Measurements from ENCODE around the gene TLK1. TPM values are rescaled to one million over a fixed set of nuclear protein-coding genes. Genes with fewer than 3 reads are reported as not detected.

The TLK1 gene
- total and polyA plus RNA-seq, 10 of the 15 experiments (the other 5 are each of a cell fraction or from before 2014, with no cell fraction given): 25.1 to 126 (median 57.3) TPM

- H3K4me2 ChIP-seq (ENCODE audit: control insufficient read depth, insufficient read depth): no peak overlapping the region
- ChIA-PET CTCF (no interaction called here), SMC1A (ENCODE audit: uncharacterized antibody, unreplicated experiment) (no interaction called here), RAD21 (ENCODE audit: unreplicated experiment) (no interaction called here), POLR2A (no interaction called here)
- BruUV-seq (replicated peaks): no TSS peak
- no peaks in the 10 kb centered on the region for H4K20me1 ChIP-seq (ENCODE audit: control insufficient read depth, insufficient read depth)
- no peaks in the 10 kb centered on the region for H3K27me3 ChIP-seq (replicated peaks in 1 of 2; ENCODE audit: control insufficient read depth in 2 of 2, insufficient read depth in 2 of 2, low read length in 1 of 2)
- no peak overlapping the region for H3K4me3 ChIP-seq
- intact Hi-C loops (cut with micrococcal nuclease; ENCODE audit: unreplicated experiment): no loop called here
- in situ Hi-C loops (cut with MboI): no loop called here
- H3K36me3 ChIP-seq (ENCODE audit: control insufficient read depth in 2 of 2, insufficient read depth in 2 of 2, low read length in 1 of 2): peaks cover 3 to 31% of the 10 kb centered on the region in 2 experiments
- H3K27ac ChIP-seq (ENCODE audit: control insufficient read depth, insufficient read depth): no peak overlapping the region
- DNase-seq (ENCODE audit: low read depth, low spot score) (no peak), FAIRE-seq (no peak), ATAC-seq (no peak)
- no peak overlapping the region for H2AFZ ChIP-seq (ENCODE audit: control insufficient read depth, low read depth, low read length)
- H3K9ac ChIP-seq (ENCODE audit: control insufficient read depth, insufficient read depth, low read length): no peak overlapping the region
- peaks cover 17% of the 10 kb centered on the region for H3K9me3 ChIP-seq (replicated peaks; ENCODE audit: control insufficient read depth, insufficient read depth, low read length)
- H3K79me2 ChIP-seq (ENCODE audit: control insufficient read depth, insufficient read depth, low read length): peaks cover 91% of the 10 kb centered on the region
- H3K4me1 ChIP-seq (ENCODE audit: control insufficient read depth, insufficient read depth, low read length): no peaks in the 10 kb centered on the region
- WGBS (ENCODE audit: insufficient coverage, insufficient replicate concordance, low lambda C conversion rate, missing lambda C conversion rate): 98% methylated on average over 4 of the region's 4 CpGs
- TF ChIP-seq SMAD1 (IDR thresholded peaks at IDR 0.05; ENCODE audit: low read depth, partially characterized antibody) (no peak), PKNOX1 (IDR thresholded peaks at IDR 0.05) (no peak), CREM (IDR thresholded peaks at IDR 0.05; ENCODE audit: low read depth) (no peak), HCFC1 (IDR thresholded peaks at IDR 0.05; ENCODE audit: low read length) (no peak), TCF12 (IDR thresholded peaks at IDR 0.05; ENCODE audit: low read depth, low read length) (no peak), RAD21 (IDR thresholded peaks at IDR 0.05; ENCODE audit: insufficient read depth, low read depth, low read length) (no peak), YBX1 (IDR thresholded peaks at IDR 0.05) (no peak), SRF (IDR thresholded peaks at IDR 0.05; ENCODE audit: low read depth in 2 of 2, low read length in 2 of 2) (no peak), RELA (IDR thresholded peaks at IDR 0.05; ENCODE audit: borderline replicate concordance, partially characterized antibody) (no peak)
Measured at GRCh38 chr2:171102802-171103201, 57.9 kb downstream of the TLK1 start.
